Stimulated activated CD4-positive, alpha-beta T cell treated with anti-CD3 and anti-CD28 coated beads, Interleukin-15, amount 100 ng/mL, for 24 hours (primary cell): Measurements from ENCODE around the gene CRYBB3.

Source experiments
- DNase-seq: peaks from one replicate; pipeline ENCODE4 v3.0.0-alpha.2; 2020

The CRYBB3 gene

DNA sequence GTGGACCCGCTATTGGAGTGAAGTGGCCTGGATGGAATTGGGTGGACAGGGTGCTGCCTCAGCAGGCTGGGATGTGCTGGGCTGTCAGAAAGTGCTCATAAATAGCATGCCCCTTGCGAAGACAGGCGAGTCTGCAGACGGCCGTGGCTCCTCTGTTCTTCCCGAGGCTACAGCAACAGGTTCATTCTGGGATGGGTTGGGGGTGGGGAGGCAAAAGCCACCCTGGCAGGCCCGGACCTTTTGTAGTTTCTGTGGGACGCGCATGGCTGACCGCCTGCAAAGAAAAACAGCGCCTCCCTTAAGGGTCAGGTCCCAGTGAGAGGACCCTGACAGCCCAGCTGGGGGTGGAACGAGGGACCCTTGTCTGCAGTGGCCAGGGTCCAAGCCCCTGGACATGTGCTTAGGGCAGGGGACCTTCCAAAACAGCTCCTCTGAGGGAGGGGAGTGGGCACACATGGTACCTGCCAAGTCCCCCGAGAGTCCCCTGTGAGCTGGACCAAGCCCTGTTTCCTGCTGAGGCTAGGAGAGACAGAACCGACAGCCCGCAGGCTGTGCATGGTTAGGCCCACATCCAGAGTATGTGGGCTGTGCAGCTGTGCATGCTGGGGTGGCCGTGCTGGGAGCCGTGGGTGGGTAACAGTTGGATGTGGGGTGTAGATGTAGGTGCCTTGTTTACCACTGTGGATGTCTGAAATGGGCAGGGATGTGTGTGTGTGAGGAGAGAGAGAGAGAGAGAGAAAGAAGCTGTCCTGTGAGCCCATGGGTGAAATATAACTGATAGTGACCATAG is at the start of gene CRYBB3:
TSS of gene CRYBB3 (plus strand) at position 128 of the 790 bp plus-strand sequence. CDS start 1,539 bp downstream, outside the sequence.
- DNase-seq = no peak

DNA sequence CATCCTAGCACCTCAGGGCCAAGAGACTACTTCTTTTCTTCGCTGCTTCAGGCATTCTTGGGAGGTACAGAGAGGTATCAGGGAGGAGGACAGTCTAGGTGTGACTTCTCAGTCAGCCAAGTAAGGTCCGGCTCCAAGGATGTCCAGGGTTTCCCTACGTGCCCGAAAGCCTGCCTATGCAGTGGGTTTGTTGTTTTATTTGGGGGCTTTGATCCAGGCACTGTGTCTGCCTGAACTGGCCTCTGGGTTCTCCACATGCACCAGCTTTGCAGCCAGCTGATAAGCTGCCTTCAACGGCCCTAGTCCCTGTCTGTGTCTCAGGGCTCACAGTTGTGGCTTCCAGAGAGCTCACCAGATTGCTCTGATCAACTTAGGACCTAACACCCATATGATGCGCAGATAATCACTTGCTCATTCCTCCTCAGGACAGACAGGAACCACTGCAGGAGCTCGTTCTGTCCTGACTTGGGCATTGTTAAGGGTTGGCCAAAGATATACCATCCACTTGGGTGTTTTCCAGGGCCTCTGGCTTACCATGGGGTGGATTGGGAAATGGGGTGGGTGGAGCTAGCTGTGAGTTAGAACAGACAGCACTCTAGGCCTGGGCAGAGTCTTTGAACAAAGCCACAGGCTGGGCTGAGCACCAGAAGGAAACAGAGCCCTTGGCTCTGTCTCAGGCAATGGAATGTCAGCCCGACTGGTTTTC is 45.5 kb upstream of the CRYBB3 start:
- DNase-seq = no peak

DNA sequence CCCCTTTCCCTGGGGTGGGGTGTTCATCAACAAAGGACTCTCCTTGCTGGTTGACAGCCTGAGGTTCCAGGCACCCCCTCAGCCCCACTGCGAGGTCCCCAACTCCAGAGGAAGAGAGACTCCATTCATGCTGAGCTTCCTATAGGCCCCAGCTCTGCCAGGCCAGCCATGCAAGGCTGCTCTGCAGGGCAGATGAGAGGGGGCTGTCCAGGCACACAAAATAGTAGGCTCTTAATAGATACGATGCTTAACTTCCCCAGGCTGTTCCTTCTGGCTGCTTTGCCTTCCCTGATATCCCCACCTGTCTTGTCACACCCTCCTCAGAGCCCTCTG is 45.0 kb upstream of the CRYBB3 start:
- DNase-seq = no peak

GRCh38 chr22:25156736-25157135 is 42.9 kb upstream of the CRYBB3 start:
- DNase-seq = no peak

- no peak for DNase-seq
Measured at GRCh38 chr22:25159028-25159427, 40.6 kb upstream of the CRYBB3 start.

DNA sequence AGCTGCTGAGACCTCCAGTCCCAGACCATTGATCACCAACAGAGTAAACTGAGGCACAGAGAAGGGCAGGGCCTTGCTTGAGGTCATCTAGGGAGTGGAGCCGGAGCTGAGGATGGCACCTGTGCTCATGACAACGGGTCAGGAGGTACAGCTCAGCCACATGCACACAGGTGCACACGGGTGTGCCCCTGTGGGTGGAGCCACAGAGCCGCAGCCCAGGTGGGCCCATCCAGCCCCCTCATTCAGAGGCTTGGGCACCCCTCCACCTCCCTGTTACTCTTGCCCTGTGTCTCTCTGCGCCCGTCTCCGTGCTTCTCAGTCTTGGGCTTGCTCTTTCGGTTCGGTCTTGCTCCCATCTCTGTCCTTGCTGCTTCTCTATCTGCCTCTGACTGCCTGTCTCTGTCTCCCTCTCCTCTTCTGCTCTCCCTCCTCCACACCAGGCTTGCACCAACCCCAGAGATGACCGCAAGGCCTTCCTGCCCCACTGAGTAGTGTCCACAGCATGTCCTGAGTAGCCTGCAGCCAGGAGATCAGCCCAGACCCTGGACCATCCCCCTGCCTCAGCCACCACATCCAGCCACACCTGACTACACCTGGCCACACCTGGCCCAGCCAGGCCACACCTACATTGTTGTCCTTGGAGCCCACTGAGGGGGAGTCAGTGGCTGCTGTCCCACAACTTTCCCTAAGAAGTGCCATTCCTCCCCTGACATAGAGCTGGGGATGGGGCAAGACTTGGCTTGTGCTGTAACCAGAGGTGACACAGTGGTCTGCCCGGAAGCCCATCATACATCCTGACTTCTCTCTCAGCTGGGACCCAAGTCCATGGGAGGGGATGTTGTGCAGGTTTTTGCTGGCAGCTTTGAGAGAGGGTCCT is 39.3 kb upstream of the CRYBB3 start:
- DNase-seq = no peak

DNA sequence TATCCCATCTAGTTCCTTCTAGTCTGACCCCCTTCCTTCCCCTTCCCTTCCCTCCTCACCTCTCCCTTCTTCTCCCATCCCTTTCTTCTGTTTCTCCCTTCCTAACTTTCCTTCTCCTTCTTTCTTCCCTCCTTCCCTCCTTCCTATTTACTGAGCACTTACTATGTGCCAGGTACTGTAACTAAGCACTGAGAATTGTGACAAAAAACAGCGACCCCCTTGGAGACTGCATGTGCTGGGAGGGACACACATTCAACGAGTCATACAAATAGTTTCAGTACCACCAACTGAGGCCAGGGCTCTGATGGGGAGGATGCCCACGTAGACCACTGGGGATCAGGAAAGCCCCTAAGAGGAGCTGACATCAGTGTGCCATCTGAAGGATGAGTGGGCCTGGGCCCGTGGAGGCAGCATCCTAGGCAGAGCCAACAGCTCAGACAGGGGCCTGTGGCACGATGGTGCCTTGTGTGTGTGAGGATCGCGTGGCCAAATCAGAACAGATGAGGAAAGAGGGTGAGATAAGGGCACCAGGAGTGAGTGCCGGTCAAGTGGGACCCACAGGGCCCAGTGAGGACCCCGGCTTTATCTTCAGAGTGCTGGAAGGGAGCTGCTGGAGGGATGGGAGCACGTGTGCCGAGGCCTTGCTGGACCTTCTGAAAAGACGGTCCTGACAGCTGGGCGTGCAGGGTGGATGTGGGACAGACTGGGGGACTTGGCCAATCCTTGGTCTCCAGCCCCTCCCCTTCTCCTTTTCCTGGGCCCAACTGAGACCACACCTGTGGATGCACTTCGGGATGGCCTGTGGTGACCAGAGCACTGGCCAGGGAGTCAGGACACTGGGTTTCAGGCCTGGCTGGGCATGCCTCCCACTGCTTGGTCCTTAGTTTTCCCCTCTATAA is 38.4 kb upstream of the CRYBB3 start:
- no peak for DNase-seq

- DNase-seq = no peak
Measured at GRCh38 chr22:25161916-25162530, 37.6 kb upstream of the CRYBB3 start.

DNA sequence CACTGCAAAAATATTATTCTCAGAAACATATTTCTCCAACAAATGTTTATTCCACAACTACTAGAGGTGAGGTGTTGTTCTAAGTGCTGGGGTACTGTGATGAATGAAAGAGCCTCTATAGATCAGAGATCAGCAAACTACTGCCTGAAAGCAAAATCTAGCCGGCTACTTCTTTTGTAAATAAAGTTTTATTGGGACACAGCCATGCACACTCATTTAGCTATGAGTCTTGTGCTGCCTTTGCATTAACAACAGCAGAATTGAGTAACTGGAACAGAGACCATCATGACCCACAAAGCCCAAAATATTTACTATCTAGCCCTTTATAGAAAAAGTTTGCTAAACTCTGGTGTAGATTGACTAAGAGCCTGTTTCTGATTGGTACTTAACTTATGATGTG is 37.1 kb upstream of the CRYBB3 start:
- no peak for DNase-seq

DNA sequence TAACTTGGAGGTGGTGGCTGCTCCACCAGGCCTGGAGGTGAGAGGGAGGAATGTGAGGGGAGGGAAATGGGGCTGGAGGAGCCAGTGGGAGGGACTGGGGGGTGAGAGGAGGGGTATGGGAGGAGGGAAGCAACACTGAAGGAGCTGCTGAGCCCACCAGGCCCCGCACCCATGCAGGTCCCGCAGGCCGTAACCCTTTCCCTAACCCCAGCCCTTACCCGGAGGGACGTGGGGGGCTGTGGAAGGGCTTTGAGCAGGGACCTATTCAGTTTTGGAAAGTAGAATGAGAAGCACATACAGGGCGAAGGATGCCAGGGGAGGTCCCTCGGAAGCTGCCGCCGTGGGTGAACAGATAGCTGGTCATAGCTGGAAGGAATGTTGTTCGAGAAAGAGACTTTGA is 33.9 kb upstream of the CRYBB3 start:
- DNase-seq = no peak

DNA sequence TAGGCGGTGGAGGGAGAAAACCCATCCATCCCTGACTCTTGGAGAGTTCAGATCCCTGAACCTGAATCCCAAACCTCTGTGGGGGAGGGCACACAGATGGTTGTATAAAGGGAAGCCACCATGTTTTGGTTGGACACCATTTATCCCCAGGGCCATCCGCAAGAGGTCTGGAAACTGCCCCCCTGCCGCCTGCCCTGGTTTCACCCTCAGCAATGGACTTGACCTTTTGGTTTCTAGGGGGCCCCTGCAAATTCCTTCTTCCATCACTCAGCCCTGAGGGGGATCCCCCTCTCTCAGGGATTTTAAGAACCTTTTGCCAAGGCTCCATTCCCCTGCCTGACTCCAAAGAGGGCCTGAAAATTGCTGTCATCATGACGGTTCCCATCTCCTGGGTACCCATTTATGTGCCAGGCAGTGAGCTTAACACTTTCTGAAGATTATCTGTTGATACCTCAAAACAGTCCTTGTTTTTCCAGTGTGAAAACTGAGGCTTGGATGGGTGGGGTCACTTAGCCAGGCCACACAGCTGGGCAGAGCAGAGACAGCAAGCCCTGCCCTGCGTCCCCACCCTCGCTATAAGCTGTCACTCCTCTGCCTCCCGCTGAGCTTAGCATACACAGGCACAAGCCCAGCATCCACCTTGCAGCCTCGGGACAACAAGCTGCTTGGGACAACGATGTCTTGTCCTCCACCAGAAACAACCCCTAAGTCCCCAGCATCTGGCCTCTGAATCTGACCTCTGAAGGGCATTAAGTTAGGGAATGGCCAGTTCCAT is 33.2 kb upstream of the CRYBB3 start:
- DNase-seq = no peak

GRCh38 chr22:25167082-25167481 is 32.6 kb upstream of the CRYBB3 start:
- no peak for DNase-seq

DNA sequence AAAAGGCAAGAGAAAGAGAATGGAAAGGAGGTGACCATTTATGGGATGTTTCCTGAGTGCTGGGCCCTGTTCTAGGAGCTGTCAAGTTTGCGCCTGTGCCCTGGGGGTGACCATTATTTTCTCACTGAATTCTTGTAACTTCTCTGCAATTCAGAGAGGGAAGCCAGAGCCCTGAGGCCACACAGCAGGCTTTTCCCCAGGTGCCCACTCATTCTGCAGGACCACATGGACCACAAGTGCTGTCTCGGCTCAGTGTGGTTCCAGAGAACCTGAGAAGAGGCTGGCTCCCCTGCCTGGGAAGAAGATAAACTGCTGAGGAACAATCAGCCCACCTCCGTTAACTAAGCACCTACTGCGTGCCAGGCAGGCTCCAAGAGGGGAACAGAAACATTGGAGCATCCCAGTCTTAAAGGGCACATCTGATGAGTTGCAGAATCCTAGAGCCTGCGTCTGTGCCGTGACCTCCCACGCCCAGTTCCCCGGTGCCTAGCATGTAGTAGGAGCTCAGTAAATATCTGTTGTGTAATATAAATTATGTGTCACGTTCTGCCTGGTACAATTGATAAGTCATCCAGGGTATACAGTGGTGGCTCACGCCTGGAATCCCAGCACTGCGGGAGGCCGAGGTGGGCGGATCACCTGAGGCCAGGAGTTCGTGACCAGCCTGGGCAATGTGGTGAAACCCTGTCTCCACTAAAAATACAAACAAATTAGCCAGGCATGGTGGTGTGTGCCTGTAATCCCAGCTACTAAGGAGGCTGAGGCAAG is 31.6 kb upstream of the CRYBB3 start:
- DNase-seq = no peak

- DNase-seq = no peak
Measured at GRCh38 chr22:25169278-25170031, 30.2 kb upstream of the CRYBB3 start.

GRCh38 chr22:25170426-25170980 is 29.2 kb upstream of the CRYBB3 start:
- no peak for DNase-seq

DNA sequence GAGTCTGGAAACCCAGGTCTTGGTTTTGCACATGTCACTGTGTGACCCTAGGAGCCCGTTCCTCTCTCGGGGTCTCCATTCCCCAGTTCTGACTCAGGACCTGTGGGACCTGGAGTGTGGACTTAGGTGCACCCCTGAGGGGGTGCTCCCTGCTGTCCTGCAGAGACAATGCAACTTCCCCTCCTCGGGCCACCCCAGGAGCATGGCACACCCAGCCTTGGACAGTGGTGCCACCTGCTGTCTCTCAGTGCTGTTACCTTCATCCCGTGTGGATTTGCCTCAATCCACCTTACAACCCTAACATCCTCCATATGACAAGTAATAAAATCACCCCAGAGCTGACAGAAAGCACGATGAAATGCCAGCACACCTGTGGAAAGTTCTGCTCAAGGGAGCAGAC is 27.5 kb upstream of the CRYBB3 start:
- peak; percentile 43 for DNase-seq

DNA sequence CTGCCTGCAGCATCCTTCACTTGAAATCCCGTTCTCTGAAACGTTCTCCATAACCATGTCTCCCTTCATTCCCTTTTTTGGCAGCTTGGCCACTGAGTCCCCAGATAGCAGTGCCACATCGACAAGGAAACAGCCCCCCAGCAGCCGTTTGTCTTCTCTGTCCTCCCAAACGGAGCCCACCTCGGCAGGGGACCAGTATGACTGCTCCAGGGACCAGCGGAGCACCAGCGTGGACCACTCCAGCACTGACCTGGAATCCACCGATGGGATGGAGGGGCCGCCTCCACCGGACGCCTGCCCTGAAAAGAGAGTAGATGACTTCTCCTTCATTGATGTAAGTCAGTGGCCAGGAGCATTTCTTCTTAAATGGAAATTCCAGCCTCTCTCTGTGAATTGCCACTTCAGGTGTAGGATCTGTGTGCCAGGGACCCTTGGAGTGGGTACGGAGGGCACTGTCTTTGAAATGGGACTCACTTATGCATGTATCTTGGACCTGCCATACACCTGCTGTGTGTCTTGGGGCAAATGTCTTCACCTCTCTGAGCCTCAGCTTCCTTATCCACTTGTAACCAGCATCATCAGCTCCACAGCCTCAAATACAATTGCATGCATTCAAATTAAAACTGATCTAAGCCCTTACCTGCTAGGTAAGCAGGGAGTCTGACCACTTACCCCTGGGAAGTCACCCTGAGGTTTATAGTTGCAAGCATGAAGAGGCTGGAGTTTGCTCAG is 25.3 kb upstream of the CRYBB3 start:
- DNase-seq = no peak

- no peak for DNase-seq
Measured at GRCh38 chr22:25174888-25175411, 24.7 kb upstream of the CRYBB3 start.
